ENCODE results near the gene METAP1.
"Not testable (repeated sequence)": the region's sequence is repeated elsewhere in the genome, so short reads cannot be mapped to it uniquely, and the experiment has no call there.

The METAP1 gene

GRCh38 chr4:99059550-99059949 is 64.0 kb downstream of the METAP1 start:
- DNase-seq (ENCODE audit: low read depth): no peak

DNA sequence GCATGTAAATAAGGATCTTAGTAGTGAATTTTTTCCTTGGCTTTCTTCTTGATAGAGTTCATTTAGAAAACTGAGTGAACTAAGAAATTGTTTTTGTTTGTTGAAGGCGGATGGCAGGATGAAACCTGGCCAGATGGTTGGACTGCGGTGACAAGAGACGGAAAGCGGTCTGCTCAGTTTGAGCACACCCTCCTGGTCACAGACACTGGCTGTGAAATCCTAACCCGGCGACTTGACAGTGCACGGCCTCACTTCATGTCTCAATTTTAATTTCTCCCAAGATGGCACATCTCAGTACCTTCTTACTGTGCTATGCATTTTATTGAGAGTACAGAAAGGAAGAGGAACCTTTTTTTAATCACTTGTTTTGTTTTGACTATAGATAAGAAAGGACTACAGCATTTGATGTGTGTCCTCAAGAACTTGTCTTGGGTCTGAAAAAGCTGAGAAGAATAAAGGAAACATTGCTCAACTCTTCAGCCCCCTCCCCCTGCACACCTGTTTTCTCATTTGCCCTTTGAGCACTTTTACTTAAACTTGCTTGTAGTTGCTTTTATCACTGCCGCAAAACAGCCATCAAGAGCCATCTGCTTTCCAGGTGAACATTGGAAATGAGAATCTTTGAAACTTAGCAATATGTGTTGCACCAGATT is 65.7 kb downstream of the METAP1 start:
- no peak for DNase-seq (ENCODE audit: low read depth)

DNA sequence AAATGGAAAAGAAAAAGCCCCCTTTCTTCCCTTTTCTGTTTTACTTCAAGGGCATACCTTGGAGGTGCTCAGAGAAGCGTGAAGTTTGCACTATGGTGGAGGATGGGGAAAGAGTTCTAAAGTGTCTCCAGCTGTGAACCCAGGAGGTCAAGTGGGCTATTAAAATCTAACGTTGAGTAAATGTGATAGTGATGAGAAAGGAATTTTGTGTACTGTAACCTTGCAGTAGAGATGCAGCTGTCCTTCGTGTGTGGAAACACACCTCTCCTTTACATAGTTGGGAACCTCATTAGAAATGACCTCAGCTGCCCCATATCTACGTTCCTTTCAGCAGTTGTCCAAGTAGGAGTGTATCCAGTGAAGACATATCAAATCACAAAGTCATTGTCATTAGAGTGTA is 66.6 kb downstream of the METAP1 start:
- DNase-seq (ENCODE audit: low read depth): peak; percentile 40

DNA sequence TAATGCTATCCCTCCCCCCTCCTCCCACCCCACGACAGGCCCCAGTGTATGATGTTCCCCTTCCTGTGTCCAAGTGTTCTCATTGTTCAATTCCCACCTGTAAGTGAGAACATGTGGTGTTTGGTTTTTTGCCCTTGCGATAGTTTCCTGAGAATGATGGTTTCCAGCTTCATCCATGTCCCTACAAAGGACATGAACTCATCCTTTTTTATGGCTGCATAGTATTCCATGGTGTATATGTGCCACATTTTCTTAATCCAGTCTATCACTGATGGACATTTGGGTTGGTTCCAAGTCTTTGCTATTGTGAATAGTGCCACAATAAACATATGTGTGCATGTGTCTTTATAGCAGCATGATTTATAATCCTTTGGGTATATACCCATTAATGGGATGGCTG is 70.0 kb downstream of the METAP1 start:
- not testable (repeated sequence) for DNase-seq (ENCODE audit: low read depth)

GRCh38 chr4:99067617-99068016 is 72.1 kb downstream of the METAP1 start:
- DNase-seq (ENCODE audit: low read depth): no peak

DNA sequence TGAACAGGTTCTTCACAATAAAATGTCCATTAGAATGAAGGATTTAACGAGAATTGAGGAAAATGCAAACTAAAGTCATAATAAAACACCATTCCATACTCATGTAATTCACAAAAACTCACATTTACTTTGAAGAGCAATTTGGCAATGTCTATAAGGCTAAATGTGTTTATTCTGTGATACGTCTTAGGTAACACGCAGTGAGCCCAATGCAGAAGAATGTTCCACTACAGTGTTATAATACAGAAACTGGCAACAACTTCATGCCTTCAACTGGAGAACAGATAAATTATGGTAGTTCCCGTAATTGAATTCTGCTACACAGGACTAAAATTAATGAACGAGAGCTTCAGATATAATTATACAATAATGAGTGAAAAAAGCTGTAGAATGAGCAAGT is 75.6 kb downstream of the METAP1 start:
- no peak for DNase-seq (ENCODE audit: low read depth)

GRCh38 chr4:99074816-99075215 is 79.3 kb downstream of the METAP1 start:
- no peak for DNase-seq (ENCODE audit: low read depth)

DNA sequence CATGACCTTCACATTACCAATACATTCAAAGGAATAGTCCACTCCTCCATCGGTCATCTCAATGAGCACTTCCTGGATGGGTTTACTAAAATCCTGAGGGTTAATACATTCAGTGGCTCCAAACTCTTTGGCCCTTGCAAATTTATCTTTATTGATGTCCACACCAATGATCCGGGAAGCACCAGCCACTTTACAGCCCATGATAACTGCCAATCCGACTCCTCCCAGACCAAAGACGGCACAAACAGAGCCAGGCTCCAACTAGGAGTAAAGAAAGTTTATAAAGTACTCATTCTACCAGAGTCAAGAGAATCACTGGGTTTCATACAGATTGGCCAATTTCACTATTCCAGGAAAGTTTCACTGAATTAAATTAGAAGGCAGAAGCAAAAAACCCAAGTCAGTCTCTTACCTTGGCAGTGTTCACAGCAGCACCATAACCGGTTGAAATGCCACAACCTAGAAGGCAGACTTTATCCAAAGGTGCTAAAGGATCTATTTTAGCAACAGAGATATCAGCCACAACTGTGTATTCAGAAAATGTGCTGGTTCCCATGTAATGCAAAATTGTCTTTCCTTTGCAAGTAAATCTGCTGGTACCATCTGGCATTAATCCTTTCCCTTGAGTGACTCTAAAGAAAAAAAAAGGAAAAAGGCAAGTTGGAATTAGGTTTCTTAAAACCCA is 80.9 kb downstream of the METAP1 start:
- no peak for DNase-seq (ENCODE audit: low read depth)

DNA sequence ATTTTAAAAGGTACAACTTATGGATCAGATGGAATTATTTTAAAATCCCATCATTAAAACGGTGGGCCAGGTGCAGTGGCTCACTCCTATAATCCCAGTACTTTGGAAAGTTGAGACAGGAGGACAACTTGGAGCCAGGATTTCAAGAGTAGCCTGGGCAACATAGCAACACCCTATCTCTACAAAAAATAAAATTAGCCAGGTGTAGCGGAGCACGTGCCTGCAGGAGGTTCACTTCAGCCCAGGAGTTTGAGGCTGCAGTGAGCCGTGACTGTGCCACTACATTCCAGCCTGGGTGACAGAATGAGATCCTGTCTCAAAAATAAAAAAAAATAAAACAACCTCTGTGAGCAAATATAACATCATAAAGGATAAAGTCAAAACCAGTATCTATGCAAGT is 81.7 kb downstream of the METAP1 start:
- DNase-seq (ENCODE audit: low read depth): no peak

DNA sequence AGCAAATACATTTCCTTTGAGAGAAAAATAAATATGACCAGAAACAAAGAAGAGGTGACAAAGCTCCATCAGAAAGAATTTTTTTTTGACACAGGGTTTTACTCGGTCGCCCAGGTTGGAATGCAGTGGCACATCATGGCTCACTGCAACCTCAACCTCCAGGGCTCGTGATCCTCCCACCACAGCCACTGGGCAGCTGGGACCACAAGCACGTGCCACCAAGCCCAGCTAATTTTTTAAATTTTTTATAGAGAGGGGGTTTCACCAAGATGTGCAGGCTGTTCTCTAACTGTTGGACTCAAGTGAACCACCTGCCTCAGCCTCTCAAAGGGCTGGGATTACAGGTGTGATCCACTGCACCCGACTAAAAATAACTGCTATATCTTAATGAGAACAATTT is 82.8 kb downstream of the METAP1 start:
- DNase-seq (ENCODE audit: low read depth): no peak

DNA sequence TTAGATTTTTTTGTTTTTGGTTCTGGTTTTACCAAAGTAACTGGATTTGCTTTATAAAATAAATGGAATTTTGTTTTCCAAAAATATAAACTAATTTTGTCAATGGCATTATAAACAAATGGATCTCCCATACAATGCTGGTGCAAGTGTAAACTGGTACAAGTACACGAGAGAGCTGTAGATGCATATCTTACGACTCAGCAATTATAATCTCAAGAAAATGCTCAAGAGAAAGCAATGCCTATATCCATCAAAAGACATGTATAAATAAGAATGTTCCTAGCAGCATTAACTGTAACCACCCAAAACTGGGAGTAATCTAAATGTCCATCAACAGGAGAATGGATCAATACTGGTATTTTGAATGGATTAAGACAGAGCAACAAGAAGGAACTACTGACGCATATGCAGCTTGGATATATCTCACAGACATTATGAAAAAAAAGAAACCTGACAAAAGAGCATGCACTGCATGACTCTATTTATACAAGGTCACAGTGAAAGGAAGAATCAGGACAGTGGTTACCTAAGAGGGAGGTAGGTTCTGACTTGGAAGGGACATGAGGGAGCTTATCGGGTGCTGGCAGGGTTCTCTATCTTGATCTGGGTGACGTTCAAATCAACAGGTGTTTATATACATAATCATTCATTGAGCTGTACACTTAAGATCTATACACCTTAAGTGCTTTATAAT is 83.6 kb downstream of the METAP1 start:
- DNase-seq (ENCODE audit: low read depth): no peak

- DNase-seq (ENCODE audit: low read depth): no peak
Measured at GRCh38 chr4:99079625-99080295, 84.2 kb downstream of the METAP1 start.

DNA sequence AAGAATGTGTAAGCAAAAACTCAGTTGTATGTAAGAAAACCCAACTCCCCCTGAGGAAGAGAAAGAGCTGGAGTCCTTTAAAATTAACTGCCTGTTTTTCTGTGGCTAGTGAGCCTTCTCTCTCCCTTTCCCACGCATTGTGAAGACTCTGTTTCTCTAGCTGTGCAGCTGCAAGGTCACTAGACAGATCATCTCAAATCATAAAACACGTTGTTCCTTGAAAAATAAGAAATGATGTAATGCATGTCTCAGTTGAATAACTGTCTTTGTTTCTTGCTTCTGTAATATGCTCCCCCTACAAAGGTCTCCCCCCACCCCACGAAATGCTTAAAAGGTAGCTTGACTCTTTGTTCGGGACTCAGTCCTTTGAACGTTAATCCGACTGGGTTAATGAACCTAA is 85.3 kb downstream of the METAP1 start:
- not testable (repeated sequence) for DNase-seq (ENCODE audit: low read depth)

DNA sequence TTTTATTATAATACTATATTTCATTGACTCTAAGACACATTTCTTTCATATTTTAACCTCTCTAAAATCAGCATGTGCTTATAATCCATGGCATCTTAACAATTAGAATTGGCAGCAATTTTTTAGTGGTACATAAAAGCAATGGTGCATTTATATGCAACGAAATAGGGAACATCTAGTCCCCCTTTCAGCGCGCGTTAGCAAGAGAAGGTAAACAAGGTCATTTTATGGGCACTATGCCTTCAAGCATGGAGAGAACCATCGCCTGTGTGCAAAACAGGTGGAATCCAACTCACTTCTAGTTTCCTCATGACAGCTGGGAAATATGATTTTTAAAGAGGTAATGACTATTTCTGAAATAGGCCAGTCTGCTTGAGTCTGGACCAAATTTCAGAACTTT is 86.7 kb downstream of the METAP1 start:
- no peak for DNase-seq (ENCODE audit: low read depth)

DNA sequence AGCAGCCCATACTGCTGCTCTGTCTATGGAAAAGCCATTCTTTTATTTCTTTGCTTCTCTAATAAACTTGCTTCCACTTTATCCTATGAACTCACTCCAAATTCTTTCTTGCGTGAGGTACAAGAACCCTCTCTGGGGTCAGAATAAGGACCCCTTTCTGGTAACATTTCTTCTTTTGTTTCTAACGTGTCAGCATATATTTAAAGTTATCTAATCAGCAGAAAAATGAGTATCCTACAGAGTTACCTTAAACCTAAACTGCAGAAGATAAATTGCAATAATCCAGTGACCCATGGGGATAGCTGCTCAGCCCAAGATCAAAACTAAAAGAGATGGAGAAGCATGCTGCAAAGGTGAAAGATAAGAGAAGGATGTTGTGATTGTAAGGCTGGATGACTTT is 89.1 kb downstream of the METAP1 start:
- no peak for DNase-seq (ENCODE audit: low read depth)

GRCh38 chr4:99088023-99088449 is 92.5 kb downstream of the METAP1 start:
- peak; percentile 83 for DNase-seq (ENCODE audit: low read depth)

- peak; percentile 78 for DNase-seq (ENCODE audit: low read depth)
Measured at GRCh38 chr4:99088481-99089365, 93.2 kb downstream of the METAP1 start, which contains the start of gene ADH5. ADH5 (minus strand) TSS chr4:99088788; CDS start chr4:99088700, 88 bp downstream.

GRCh38 chr4:99090481-99091215 is 95.1 kb downstream of the METAP1 start:
- DNase-seq (ENCODE audit: low read depth): no peak

DNA sequence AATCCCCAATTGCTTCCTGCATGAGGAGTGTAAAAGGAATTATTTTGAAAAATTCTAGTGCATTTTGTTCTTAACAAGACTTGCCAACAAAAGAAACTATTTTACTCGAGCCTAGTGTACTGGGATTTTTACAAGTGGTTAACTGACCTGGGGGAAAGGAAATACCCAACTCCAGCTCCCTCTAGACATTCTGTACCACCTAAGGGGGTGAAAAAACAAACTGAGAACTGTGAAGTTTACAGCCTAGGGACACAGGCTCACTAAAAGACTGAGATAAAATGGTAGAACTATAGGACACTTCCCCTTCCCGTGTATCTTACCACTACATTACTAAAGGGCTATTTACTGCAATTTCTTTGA is 95.7 kb downstream of the METAP1 start:
- DNase-seq (ENCODE audit: low read depth): no peak

- not testable (repeated sequence) for DNase-seq (ENCODE audit: low read depth)
Measured at GRCh38 chr4:99091841-99092240, 96.3 kb downstream of the METAP1 start.

- DNase-seq (ENCODE audit: low read depth): no peak
Measured at GRCh38 chr4:99099311-99099710, 103.8 kb downstream of the METAP1 start.

Measured in amniotic epithelial cell (primary cell).